GM12873 (cell line): ENCODE measurements around the gene AIFM3.

Experiments used
- CTCF ChIP-seq: IDR thresholded peaks from 2 replicates; pipeline ENCODE4 v1.5.1; 2012; ENCODE audit warnings: low read depth, mild to moderate bottlenecking, moderate library complexity, low read length, control low read depth; ENCODE audit not compliant: insufficient read depth; ENCODE audit errors: missing control alignments

The AIFM3 gene

GRCh38 chr22:20983081-20983771, 16.2 kb downstream of the AIFM3 start:
- TF ChIP-seq CTCF: no peak

GRCh38 chr22:20985720-20986119, 18.7 kb downstream of the AIFM3 start:
- TF ChIP-seq CTCF: no peak

- no peak for TF ChIP-seq CTCF
Observed at GRCh38 chr22:20986365-20986764, 19.3 kb downstream of the AIFM3 start.

DNA sequence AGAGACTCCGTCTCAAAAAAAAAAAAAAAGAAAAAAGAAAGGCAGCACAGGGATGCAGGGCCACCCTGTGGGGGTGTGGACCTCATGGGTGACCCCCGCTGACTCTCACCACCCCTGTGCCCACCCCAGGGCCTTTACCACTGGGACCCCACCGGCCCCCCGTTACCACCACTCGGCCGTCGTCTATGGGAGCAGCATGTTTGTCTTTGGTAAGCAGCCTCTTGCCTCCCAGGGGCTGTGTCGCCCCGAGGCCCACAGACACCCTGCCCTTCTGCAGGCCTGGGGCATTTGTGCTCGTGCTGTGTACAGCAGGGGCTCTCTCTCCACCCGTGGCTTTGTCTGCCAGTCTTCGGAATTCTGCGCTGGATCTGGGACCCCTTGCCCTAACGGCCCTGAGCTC, 20.3 kb downstream of the AIFM3 start:
- TF ChIP-seq CTCF: no peak

DNA sequence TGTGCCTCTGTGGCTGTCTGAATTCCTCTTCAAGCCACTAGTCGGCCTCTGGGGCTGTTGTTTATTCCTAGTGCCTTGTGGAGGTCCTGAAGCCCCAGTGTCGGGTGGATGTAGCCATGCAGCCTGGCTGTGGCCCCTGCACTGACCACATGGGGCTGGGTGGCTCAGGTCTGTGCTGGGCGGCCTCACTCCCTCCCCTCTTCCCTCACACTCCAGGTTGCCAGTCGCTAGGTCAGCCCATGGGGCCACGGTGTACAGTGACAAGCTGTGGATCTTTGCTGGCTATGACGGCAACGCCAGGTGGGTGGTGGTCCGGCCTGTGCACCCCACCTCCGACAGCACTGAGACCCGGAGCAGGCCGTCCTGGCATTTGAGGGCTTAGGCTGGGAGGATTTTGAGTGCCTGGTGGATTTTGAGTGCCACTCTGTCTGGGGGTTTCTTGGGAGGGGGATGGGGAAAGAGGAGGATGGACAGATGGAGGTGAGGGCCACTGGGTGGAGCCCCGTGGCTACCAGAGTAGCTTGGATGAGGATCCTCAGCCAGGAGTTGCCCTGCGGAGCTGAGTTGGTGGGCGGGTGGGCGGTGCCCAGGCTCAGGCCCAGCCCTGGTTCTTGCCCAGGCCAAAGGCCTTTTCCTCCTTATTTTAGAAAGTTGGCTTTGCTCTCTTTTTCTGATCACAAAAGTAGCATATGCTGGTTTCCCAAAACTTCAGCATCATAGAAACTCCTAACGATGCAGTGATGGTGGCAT, 21.7 kb downstream of the AIFM3 start:
- TF ChIP-seq CTCF: no peak

DNA sequence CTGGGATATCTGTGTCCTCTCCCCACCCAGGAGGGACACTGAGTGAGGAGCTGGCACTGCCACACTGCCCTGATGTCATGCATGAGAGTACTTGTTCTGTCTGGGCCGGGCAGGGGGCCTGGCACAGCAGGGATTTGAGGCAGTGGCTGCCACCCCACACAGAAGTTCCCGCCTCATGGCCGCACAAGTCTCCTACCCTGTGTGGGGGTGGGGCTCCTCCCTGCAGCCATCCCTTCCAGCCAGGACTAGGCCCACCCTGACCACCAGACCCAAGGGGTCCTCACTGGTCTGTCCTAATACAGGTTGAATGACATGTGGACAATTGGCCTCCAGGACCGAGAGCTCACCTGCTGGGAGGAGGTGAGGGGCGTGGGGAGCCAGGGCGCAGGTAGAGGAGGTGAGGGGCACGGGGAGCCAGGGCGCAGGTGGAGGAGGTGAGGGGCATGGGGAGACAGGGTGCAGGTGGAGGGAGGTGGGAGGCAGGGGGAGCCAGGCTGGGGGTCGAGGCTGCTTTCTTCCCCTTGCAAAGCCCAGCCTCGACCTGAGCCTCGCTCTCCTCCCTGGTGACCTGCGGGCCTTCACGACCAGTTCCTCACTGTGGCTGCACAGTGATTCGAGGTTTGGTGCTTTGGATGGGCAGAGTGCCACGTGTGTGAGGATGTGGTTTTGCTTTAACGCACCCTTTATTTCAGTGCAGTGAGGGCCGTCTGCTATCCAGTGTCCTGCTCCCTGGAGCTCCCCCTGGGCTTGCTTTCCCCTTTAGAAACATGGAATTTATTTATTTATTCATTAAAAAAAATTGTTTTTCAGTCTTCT, 22.5 kb downstream of the AIFM3 start:
- TF ChIP-seq CTCF: no peak
